ENCODE data around the gene UGT2B11.
"Not testable (repeated sequence)": the region's sequence is repeated elsewhere in the genome, so short reads cannot be mapped to it uniquely, and the experiment has no call there.

UGT2B11 gene

DNA sequence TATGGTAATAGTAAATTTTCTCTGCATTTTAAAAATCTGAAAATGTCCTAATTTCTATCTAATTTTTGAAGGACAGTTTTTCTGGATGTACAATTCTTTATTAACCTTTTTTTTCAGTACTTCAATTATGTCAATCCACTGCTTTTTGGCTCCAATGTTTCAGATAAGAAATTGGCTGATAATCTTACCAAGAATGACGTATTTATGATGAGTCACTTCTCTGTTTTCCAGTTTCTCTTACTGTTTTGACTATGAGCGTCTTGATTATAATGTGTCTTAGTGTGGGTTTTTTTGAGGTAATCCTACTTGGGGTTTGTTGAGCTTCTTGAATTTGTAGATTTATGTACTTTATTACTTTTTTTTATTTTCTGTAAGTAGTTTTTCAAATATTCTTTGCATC, 47.2 kb downstream of the UGT2B11 start:
- no peak for DNase-seq

GRCh38 chr4:69166376-69166775, 48.2 kb downstream of the UGT2B11 start:
- DNase-seq: not testable (repeated sequence)

- not testable (repeated sequence) for DNase-seq
Measured at GRCh38 chr4:69165707-69166106, 48.8 kb downstream of the UGT2B11 start.

GRCh38 chr4:69156913-69157312, 57.6 kb downstream of the UGT2B11 start:
- DNase-seq: no peak

GRCh38 chr4:69154021-69154420, 60.5 kb downstream of the UGT2B11 start:
- no peak for DNase-seq
